AG10803 (cell line): ENCODE data around the gene SAP130.

ENCODE experiments used
- DNase-seq: peaks from one replicate; pipeline ENCODE4 v3.0.0; 2010; ENCODE audit warnings: low read depth
- H3K4me3 ChIP-seq: 2 replicates; pipeline ENCODE4 v1.5.1; 2011; ENCODE audit warnings: mild to moderate bottlenecking, low read length, control low read depth
- CTCF ChIP-seq: conservative IDR thresholded peaks from 2 replicates; pipeline ENCODE4 v1.5.1; 2011; ENCODE audit warnings: mild to moderate bottlenecking, low read length, control low read depth, inconsistent platforms

SAP130 gene

GRCh38 chr2:128026448-128027277 is 1.2 kb downstream of the SAP130 start:
- no peak for TF ChIP-seq CTCF

GRCh38 chr2:128024816-128025215 is 3.0 kb downstream of the SAP130 start:
- no peak for DNase-seq
- TF ChIP-seq CTCF: no peak
- H3K4me3 ChIP-seq: no peak overlapping the region

More at GRCh38 chr2:128026448-128027277, 1.2 kb downstream of the SAP130 start:
- DNase-seq: peak; percentile 6
- peak overlapping the region; percentile 76 for H3K4me3 ChIP-seq

GRCh38 chr2:128017561-128017960 is 10.3 kb downstream of the SAP130 start:
- no peak for DNase-seq
- no peak for TF ChIP-seq CTCF
- no peak overlapping the region for H3K4me3 ChIP-seq

- peak; percentile 9 for DNase-seq
- TF ChIP-seq CTCF: no peak
- no peak overlapping the region for H3K4me3 ChIP-seq
Measured at GRCh38 chr2:128016620-128017019, 11.2 kb downstream of the SAP130 start.

- no peak for TF ChIP-seq CTCF
- H3K4me3 ChIP-seq: no peak overlapping the region
Measured at GRCh38 chr2:128012698-128013097, 15.2 kb downstream of the SAP130 start.

GRCh38 chr2:128008074-128008672 is 19.7 kb downstream of the SAP130 start:
- TF ChIP-seq CTCF: no peak
- H3K4me3 ChIP-seq: no peak overlapping the region
- DNase-seq: no peak

More at GRCh38 chr2:128012698-128013097, 15.2 kb downstream of the SAP130 start:
- DNase-seq: no peak

- TF ChIP-seq CTCF: no peak
- no peak for DNase-seq
- no peak overlapping the region for H3K4me3 ChIP-seq
Measured at GRCh38 chr2:128004509-128004908, 23.4 kb downstream of the SAP130 start.
